HG03159 (cell line): ENCODE results near the gene BPIFB3.

Experiments
- ATAC-seq: cut with Tn5 transposase; IDR thresholded peaks from one replicate; pipeline ENCODE4 v1.9.1; 2021; ENCODE audit warnings: mild to moderate bottlenecking, moderate library complexity; ENCODE audit not compliant: unreplicated experiment

BPIFB3 gene

DNA sequence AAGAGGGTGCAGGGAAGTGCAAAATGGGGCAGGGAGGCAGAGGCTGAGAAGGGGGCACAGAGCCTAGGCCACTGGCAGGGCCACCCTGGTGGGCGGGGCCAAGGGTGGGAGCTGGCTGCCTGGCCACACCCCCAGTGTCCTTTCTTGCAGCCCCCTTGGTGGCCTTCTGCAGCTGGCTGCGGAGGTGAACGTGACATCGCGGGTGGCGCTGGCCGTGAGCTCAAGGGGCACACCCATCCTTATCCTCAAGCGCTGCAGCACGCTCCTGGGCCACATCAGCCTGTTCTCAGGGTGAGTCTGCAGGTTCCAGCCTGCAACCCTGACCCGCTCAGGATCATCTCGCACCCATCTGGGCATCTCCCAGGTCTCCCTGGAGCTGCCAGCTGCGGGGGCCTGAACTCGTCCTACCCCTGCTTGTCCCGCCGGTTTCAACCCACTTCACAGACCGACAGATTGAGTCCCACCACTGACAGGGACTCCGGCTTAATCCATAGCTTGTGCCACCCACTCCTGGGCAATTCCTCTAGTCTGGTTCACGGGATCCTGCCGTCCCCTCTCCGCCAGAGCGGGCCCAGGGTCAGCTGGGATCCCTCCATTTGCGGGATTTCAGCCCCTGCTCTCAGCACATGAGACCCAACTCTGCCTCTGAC, 6.2 kb downstream of the BPIFB3 start:
- no peak for ATAC-seq

DNA sequence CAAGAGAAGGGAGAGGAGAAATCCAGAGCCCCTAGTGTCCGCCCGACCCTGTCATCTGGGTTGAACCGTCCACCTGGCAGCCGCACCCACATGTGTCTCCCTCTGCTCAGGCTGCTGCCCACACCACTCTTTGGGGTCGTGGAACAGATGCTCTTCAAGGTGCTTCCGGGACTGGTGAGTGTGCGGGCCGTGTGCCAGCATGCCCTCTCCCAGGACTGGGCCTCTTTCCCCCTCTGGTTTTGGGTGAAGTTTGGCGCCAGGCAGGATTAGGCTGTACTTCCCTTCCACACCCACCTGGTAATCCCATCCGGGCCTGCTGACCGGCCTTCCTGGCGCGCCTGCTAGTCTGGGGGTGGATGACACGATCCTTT, 7.9 kb downstream of the BPIFB3 start:
- ATAC-seq: no peak

DNA sequence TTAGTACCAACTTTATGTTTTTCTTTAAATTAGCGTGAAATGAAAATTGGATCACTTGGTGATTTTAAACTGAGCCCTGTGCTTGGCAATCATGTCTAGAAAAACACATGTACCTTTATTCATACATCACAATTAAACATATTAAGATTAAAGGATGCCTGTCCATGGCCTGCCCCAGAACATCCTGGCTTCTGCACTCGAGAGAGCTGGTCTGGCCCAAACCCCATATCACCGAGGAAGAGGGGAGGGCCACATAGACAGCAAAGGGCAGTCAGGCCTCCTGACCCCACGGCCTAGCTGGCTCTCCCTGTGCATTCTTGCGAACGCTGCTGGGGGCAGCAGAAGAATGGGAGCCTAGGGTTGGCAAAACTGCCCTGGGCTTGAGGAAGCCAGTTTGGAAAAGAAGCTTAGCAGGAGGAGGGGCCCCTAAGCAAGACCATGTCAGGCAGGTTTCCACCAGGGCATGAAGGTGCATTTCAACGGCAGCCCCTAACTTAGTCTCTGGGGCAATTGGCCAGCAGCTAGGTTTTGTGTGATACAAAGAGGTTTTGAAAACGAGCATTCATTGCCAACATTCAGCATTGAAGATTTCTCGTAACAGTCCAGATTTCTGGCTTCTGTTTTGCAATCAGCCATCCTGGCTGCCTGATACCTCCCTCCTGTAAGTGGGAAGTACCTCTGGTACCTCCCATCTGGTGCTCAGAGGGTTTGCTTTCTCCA, 8.6 kb downstream of the BPIFB3 start:
- ATAC-seq: no peak

DNA sequence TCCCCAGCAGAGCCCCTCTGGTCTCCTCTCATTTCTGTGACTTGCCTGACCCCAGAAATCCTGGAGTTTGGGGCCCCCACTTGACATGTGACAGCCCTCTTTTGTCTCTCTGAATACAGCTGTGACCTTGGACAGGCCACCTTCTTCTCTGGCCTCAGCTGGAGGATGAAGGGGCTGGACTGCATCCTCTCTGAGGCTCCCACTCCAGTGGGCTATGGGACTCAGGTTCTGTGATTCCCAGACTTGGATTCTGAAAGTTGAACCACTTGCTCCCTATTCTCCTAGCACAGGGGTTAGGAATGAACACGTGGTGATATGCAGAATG, 9.1 kb downstream of the BPIFB3 start:
- ATAC-seq: no peak

DNA sequence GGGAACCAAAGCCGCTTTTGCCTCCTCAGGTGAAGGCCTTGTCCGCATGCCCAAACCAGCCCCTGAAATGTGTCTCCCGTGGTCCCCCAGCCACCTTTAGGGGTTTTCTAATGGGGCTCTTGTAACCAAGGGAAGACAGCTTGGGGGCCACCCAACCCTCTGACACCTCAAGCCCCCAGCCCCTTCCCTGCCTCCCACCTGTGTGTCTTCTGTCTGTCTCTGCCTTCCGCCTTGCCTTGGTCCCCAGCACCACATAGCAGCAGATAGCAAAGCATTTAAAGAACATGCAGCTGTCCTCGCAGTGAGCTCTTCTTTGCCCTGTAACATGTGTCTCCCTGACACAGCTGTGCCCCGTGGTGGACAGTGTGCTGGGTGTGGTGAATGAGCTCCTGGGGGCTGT, 9.6 kb downstream of the BPIFB3 start:
- no peak for ATAC-seq

DNA sequence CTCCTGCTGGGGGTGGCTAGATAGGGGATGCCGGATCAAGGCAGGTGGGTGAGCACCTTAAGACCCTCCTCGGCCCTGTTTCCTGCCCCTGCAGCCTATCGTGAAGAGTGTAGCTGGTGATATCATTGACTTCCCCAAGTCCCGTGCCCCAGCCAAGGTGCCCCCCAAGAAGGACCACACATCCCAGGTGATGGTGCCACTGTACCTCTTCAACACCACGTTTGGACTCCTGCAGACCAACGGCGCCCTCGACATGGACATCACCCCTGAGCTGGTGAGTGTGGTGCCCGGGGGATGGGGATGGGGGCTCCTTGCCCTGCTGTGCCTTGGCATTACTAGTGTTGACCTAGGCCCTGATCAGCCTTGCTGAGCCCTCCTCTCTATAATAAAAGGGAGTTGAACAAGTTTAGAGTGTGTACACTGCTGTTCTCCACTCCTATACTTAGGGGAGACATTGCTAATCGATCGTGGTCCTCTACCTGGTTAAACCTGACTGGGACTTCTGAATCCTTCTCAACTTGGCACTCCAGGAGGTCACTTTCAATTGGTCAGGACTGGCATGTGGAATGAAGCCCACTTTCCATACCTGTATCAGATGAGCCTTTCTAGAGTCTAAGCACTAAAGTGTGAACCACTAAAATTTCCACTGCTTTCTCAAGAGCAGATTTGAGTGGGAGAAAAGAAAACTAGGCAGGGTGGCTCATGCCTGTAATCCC, 11.0 kb downstream of the BPIFB3 start:
- ATAC-seq: no peak

DNA sequence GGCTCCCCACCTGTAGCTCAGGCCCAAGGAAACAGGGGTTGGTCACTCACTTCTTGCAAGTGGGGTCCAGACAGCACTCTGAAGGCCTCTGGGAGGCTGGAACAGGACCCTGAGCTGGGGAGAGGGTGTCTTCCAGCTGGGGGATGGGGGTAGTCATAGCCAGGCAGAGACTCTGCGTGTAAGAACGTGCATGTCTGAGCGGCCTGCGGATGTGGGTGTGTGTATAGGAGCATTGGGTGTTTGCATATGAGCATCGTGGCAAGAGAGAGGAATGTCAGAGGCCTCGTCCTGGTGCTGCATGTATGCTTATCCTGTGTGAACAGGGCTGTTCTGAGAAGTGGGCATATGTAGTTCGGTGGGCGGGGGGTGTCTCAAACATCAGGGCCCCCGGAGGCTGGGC, 12.1 kb downstream of the BPIFB3 start:
- no peak for ATAC-seq

DNA sequence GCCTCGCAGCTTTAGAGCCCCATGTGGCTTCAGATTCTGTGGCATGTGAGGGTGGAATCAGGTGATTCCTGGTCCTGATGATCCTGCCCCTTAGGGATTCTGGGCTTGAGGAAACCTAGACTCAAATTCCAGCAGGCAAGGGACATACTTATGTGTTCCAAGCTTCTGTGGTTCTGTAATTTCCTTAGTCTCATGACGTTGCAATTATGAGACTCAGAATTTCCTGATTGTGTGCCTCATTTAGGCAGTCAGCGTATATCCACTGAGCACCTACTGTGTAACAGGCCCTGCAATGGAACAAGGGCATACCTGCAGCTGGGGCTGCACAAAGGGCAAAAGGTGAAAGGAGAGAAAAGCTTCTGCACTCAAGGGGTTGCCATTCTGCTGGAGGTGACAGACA, 14.1 kb downstream of the BPIFB3 start:
- ATAC-seq: no peak

DNA sequence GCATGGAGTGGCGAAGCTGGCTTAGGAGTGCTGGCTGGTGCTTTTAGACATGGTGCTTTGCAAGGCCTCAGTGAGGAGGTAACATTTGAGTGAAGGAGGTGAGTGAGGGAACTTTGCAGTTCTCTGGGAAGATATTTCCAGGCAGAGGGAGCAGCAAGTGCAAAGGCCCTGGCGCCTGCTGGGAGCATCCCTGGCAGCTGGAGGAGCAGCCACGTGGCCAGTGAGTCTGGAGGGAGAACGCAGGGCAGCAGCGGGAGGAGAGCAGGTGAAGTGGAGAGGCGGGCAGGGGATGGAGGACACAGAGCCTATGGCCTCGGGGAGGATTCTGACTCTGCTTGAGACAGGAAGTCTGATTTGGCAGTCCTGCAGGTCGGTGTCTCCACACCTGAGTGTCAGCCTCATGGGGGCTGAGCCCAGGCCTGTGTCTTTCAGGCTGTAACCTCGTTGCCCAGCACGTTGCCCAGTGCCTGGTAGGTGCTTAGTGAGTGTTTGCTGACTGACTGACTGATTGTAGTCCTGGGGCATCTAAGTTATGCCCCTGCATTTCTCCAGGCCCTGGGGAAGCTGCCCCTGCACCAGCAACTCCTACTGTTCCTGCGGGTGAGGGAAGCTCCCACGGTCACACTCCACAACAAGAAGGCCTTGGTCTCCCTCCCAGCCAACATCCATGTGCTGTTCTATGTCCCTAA, 14.7 kb downstream of the BPIFB3 start:
- ATAC-seq: no peak

DNA sequence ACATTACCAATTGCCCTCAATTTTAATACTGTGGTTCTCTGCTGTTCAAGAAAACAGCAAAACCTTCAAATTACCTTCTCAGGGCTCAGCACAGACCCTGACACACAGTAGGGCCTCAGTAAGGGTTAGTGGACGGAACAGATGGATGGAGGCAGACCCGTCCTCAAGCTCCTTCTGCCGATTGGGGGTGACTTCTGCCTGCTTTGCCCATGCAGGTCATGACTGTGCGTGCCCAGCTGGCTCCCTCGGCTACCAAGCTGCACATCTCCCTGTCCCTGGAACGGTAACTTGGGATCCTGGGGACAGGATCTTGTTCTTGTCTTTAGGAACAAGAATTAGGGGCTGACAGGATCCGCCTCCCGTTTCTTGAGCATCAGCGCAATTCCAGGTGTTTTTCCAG, 16.0 kb downstream of the BPIFB3 start:
- ATAC-seq: no peak

DNA sequence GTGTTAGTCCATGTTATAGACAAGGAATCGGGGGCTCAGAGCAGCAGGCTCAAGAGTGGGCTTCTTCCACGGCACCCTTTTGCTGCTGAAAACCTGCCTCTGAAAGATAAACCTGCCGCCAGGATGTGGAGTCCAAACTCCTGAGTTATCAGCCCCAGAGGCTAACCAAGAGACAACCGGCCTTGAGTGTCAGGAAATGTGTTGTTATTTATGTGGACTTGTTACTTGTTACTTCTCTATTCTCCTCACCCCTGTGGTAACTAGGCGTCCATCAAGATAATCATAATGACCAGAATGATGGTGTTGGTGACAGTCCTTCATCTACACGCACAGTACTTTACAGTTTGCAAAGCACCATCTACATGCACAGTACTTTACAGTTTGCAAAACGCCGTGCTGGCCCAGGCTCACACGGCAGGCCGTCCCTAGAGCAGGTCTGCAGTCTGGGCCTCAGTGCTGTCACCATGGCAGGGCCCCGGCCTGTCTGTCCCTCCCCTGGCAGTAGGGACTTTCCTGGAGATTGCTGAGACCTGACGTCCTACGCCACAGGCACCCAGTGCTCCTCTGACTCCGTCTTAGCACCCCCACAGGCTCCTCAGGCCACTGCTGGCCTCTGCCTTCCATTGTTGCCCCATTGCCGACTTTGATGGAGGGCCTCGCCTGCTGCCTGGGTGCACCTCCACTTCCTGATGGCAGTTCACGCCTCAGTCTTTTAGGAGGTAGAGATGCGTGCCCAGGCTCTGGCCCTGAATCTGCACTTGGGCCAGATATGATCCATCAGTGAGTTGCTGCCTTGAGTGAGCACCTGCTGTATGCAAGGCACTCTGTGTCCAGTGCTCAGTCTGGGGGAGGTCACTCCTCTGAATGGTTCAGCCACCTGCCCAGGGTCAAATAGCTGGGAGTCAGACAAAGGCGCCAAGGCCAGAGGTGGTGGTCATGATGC, 16.7 kb downstream of the BPIFB3 start:
- no peak for ATAC-seq

DNA sequence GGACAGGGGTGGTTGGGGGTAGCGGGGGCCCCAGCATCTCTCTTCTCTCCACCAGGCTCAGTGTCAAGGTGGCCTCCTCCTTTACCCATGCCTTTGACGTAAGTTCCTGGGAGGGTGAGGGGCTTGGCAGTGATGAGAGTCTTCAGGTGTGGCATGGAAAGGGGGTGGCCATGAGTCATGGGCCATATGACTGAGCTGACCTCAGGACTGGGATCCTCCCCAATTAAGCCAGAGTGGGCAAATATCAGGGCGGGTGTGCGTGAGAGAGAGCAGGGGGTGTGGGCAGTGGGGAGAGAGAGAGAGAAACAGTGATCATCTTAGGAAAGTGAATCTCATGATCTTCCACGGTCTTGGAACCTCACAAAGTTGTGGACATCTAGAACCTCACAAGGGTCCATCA, 17.5 kb downstream of the BPIFB3 start:
- ATAC-seq: no peak

DNA sequence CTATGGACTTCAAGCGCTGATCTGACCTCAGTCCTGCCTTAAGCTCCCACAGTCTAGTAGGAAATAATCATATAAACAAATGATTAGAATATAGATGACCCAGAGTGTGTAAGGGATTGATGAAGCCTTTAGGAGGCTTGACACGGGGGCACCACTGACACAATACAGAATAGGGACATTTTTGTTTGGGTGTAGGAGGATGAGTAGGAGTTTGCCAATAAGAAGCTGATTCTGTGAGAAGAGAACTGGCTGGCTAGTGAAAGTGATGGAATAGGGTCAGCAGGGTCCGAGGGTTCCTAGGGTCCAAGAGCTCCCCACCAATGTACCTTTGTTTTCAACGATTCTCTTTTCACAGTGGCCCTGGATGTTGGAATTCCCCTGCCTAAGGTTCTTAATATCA, 18.7 kb downstream of the BPIFB3 start:
- no peak for ATAC-seq

DNA sequence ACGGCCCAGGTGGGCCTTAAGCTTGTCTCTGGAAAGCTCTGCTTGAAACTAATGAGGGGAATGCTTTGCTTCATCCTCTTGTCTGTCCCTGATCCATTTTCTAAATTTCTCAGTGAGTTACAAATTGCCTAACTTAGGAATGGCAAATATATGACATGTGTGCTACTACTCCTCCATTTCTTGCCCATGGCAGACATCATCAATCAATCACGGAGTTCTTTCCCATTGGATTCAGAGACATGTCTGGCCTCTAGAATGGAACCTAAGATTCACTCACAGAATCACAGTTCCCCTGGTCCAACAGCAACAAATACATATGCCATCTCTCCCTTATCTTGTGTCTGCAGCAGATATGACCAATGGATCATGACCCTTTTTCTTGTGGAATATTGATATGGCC, 19.1 kb downstream of the BPIFB3 start:
- no peak for ATAC-seq

DNA sequence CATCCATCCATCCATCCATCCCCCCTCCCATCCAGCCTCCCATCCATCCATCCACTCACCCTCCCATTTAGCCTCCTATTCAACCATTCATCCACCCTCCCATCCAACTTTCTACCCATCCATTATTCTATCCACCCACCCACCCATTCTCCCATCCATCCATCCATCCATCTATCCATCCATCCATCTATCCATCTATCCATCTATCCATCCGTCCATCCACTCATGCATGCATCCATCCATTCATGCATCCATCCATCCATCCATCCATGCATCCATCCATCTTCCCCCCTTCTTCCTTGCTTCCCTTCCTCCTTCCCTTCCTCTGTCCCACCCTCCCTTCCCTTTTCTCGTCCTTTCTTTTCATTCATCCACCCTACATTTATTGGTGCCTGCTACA, 21.0 kb downstream of the BPIFB3 start:
- ATAC-seq: no peak

DNA sequence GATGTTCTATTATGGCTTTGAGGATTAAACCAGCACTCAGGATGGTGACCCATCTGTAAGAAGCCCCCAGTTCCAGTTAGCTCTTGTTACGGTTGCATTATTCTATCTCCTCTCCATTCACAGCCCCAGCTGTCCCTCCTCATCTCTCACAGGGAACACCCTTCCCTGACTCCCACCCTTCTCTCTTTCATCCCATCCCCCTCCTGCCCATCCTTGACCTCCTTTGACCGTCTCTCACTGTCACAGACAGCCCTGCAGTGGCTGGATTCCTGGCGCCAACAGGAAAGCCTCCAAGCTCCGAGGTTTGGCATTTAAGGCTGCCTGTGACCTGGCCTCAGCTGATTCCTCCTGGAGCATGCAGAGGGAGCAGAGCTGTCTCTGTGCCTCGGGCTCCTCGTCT, 21.6 kb downstream of the BPIFB3 start:
- ATAC-seq: no peak

DNA sequence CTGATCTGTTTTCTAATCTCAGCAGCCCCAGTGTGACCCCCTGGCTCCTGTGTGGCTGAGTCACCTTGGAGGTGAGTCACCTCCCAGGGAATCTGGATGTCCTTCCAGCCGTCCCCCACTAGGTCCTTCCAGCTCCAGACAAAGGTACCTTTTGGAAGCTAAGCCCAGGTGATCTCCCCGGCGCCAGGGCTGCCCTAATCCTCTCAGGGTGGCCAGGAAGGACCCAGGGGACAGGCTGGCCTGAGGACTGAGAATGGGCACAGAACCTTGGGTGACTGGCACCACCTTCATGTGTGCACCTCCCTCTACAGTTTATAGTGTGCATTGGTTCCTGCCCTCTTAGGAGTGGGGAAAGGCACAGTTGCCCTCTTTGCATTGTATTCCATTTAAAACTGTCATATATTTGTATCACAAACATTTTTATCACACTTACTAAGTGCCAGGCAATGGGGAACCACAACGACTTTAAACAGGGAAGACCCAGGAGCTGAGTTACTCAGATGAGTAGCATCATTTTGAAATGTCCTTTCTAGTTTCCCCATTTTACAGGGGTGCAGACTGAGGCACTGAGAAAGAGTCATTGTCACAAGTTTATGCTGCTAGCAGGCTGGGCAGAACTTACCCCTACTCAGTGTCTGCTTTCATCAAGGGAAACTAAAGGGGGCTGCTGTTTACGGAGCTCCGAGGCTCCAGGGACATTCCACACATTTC, 23.1 kb downstream of the BPIFB3 start:
- no peak for ATAC-seq

DNA sequence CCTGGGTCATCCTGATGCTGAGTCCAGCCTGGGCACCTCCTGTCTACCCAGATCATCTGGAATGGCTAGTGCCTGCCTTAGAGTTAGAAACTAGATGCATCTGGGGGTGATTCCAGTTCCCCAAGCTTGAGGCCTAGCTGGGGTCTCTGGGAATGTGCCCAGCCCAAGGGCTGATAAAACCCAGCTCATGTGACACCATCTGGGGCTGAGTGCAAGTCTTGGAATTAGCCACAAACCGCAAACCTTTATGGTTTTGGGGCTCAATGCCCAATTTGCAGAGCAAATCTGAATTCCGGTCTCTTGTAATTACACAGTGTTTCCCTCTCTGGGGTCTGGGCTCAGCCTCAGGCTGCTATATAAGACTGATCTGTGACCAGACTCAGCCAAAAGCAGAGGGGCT, 25.6 kb downstream of the BPIFB3 start, which contains the start of gene BPIFB4:
Gene BPIFB4, plus strand, starts transcription at position 385 of the 400 bp plus-strand sequence. CDS start 1,884 bp downstream, outside the sequence.
- ATAC-seq: no peak

DNA sequence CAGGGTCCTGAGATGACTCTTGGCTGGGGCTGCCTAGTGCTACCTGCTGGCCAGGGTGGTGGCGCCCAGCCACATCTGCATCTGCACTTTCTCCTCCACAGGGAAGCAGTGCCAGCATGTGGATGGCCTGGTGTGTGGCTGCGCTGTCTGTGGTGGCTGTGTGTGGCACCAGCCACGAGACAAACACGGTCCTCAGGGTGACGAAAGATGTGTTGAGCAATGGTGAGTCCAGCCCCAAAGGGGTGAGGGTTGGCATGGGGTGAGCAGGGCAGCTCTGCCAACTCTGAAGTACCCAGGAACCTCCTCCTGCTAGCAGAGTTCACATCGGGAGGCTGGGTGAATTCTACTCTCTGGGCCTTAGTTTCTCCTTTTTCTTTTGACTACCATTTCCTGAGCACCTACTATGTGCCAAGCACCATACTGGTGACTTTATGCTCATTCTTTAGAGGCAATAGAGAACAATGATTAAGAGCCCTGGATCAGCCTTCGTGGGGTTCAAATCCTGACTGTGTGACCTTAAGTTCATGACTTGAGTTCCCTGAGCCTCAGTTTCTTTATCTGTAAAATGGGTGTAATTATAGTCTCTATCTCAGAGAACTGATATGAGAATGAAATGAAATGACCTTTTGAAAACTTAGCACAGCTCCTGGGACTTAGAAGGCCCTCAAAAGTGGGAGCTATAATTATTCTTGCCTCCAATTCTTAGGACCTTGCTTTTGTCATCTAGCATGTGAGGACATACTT, 27.9 kb downstream of the BPIFB3 start:
- no peak for ATAC-seq
